ENCODE data around the gene CCDC178.
"Not testable (repeated sequence)": the region's sequence is repeated elsewhere in the genome, so short reads cannot be mapped to it uniquely, and the experiment has no call there.

DNA sequence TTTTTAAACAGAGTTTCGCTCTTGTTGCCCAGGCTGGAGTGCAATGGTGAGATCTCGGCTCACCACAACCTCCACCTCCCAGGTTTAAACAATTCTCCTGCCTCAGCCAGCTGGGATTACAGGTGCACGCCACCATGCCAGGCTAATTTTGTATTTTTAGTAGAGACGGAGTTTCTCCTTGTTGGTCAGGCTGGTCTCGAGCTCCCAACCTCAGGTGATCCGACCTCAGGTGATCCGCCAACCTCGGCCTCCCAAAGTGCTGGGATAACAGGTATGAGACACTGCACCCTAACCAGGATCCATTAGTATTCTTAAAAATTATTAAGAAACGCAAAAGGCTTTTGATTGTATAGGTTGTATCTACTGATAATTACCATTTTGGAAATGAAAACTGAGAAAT, 276.4 kb downstream of the CCDC178 start:
- not testable (repeated sequence) for TF ChIP-seq POLR2A (IDR thresholded peaks at IDR 0.05; ENCODE audit: low read length); GATA1 (IDR thresholded peaks at IDR 0.05; ENCODE audit: low read depth, low read length)

Data from erythroblast (primary cell).